Daoy (cell line): Measurements from ENCODE around the gene MMP24. TPM values are rescaled to one million over a fixed set of nuclear protein-coding genes. Genes with fewer than 3 reads are reported as not detected.
"Not testable (repeated sequence)": the region's sequence is repeated elsewhere in the genome, so short reads cannot be mapped to it uniquely, and the experiment has no call there.

ENCODE experiments used
- DNase-seq: peaks from one replicate; pipeline ENCODE4 v3.0.0-alpha.2; 2015; ENCODE audit warnings: low read depth
- total RNA-seq: library from RNA; depleted of rRNA; stranded (reverse); fragments of >200 nt; shearing (Covaris generic); gene quantifications from 2 replicates; pipeline ENCODE4 v1.2.3, GENCODE V29; 2014

The MMP24 gene
- total RNA-seq, 1 experiment from 2014 or later: 0.86 TPM

GRCh38 chr20:35216541-35216940 is 9.9 kb upstream of the MMP24 start:
- DNase-seq: no peak

GRCh38 chr20:35223941-35224340 is 2.5 kb upstream of the MMP24 start:
- no peak for DNase-seq

GRCh38 chr20:35224536-35224935 is 2.0 kb upstream of the MMP24 start:
- no peak for DNase-seq

- no peak for DNase-seq
Observed at GRCh38 chr20:35225319-35226125, 968 bp upstream of the MMP24 start.

- DNase-seq: peak; percentile 55
Observed at GRCh38 chr20:35226884-35227681, 593 bp downstream of the MMP24 start.

- DNase-seq: peak; percentile 31
Observed at GRCh38 chr20:35232575-35232974, 6.1 kb downstream of the MMP24 start.

GRCh38 chr20:35235881-35236280 is 9.4 kb downstream of the MMP24 start:
- no peak for DNase-seq

GRCh38 chr20:35237486-35237885 is 11.0 kb downstream of the MMP24 start:
- no peak for DNase-seq

- no peak for DNase-seq
Observed at GRCh38 chr20:35238170-35238569, 11.7 kb downstream of the MMP24 start.

GRCh38 chr20:35238735-35239134 is 12.2 kb downstream of the MMP24 start:
- no peak for DNase-seq

- no peak for DNase-seq
Observed at GRCh38 chr20:35240083-35240810, 13.8 kb downstream of the MMP24 start.

- no peak for DNase-seq
Observed at GRCh38 chr20:35240811-35241293, 14.4 kb downstream of the MMP24 start.

- no peak for DNase-seq
Observed at GRCh38 chr20:35243317-35243716, 16.8 kb downstream of the MMP24 start.

- DNase-seq: no peak
Observed at GRCh38 chr20:35243986-35244385, 17.5 kb downstream of the MMP24 start.

GRCh38 chr20:35246723-35247122 is 20.2 kb downstream of the MMP24 start:
- DNase-seq: no peak

GRCh38 chr20:35248641-35249475 is 22.4 kb downstream of the MMP24 start:
- DNase-seq: no peak

GRCh38 chr20:35251613-35251940 is 25.1 kb downstream of the MMP24 start:
- DNase-seq: no peak

- no peak for DNase-seq
Observed at GRCh38 chr20:35252037-35252461, 25.6 kb downstream of the MMP24 start.

GRCh38 chr20:35252598-35252997 is 26.1 kb downstream of the MMP24 start:
- not testable (repeated sequence) for DNase-seq

GRCh38 chr20:35253010-35253409 is 26.5 kb downstream of the MMP24 start:
- DNase-seq: no peak

GRCh38 chr20:35254448-35254999 is 28.0 kb downstream of the MMP24 start:
- DNase-seq: no peak
